Activated CD4-positive, alpha-beta T cell treated with anti-CD3 and anti-CD28 coated beads, Interleukin-2, Interleukin-4, amounts not matched to agents 100 ng/mL and 50 ng/mL, durations not matched to agents 16 hours and 8 hours (primary cell): ENCODE results near the gene XPNPEP1.

Experiments used
- DNase-seq: peaks from one replicate; pipeline ENCODE4 v3.0.0-alpha.2; 2020; ENCODE audit warnings: low spot score

The XPNPEP1 gene

GRCh38 chr10:109922976-109923921, at the start of gene XPNPEP1:
TSS of gene XPNPEP1 (minus strand) at chr10:109923511. CDS start at chr10:109923433, 78 bp downstream.
- peak; percentile 83 for DNase-seq

- DNase-seq, result no peak
These were observed 49.2 kb upstream of the XPNPEP1 start for GRCh38 chr10:109972372-109973001.

- no peak for DNase-seq
These were observed 48.3 kb upstream of the XPNPEP1 start for GRCh38 chr10:109971634-109972033.

GRCh38 chr10:109969760-109970346, 46.5 kb upstream of the XPNPEP1 start:
- no peak for DNase-seq

- no peak for DNase-seq
These were observed 45.8 kb upstream of the XPNPEP1 start for GRCh38 chr10:109968953-109969759.

GRCh38 chr10:109967739-109968088, 44.4 kb upstream of the XPNPEP1 start:
- no peak for DNase-seq

GRCh38 chr10:109966961-109967738, 43.8 kb upstream of the XPNPEP1 start:
- DNase-seq, result no peak

- DNase-seq, result no peak
These were observed 41.0 kb upstream of the XPNPEP1 start for GRCh38 chr10:109964318-109964717.

- no peak for DNase-seq
These were observed 40.1 kb upstream of the XPNPEP1 start for GRCh38 chr10:109963439-109963838.

GRCh38 chr10:109962247-109962646, 38.9 kb upstream of the XPNPEP1 start:
- no peak for DNase-seq

- no peak for DNase-seq
These were observed 38.1 kb upstream of the XPNPEP1 start for GRCh38 chr10:109961174-109962001.

- DNase-seq, result no peak
These were observed 37.4 kb upstream of the XPNPEP1 start for GRCh38 chr10:109960682-109961081.

- no peak for DNase-seq
These were observed 36.2 kb upstream of the XPNPEP1 start for GRCh38 chr10:109959259-109960145.

GRCh38 chr10:109958059-109958458, 34.7 kb upstream of the XPNPEP1 start:
- no peak for DNase-seq

GRCh38 chr10:109957092-109957797, 33.9 kb upstream of the XPNPEP1 start:
- no peak for DNase-seq

GRCh38 chr10:109956454-109957091, 33.3 kb upstream of the XPNPEP1 start:
- peak; percentile 49 for DNase-seq

GRCh38 chr10:109953766-109954165, 30.5 kb upstream of the XPNPEP1 start:
- DNase-seq, result no peak

GRCh38 chr10:109952526-109952925, 29.2 kb upstream of the XPNPEP1 start:
- DNase-seq, result no peak
